Measurements from ENCODE around the gene HOXB3. TPM values are rescaled to one million over a fixed set of nuclear protein-coding genes. Genes with fewer than 3 reads are reported as not detected.

HOXB3 gene
- polyA plus RNA-seq, 1 donor from 2014 or later: not detected

GRCh38 chr17:48530887-48531272 lies 59.2 kb downstream of the HOXB3 start, which contains the start of gene HOXB1:
TSS of gene HOXB1 (minus strand) at chr17:48531011. CDS start at chr17:48530904, 107 bp downstream.
- H3K4me3 ChIP-seq (ENCODE audit: low read length): no peak within 1 kb of the TSS
- TF ChIP-seq REST (IDR thresholded peaks at IDR 0.05; ENCODE audit: borderline replicate concordance) (no peak), POLR2AphosphoS5 (IDR thresholded peaks at IDR 0.05) (no peak), MXI1 (conservative IDR thresholded peaks at IDR 0.05; ENCODE audit: poor library complexity, severe bottlenecking) (no peak), SMC3 (conservative IDR thresholded peaks at IDR 0.05; ENCODE audit: poor library complexity) (no peak), RAD21 (conservative IDR thresholded peaks at IDR 0.05) (no peak), CTCF (IDR thresholded peaks at IDR 0.05; ENCODE audit: poor library complexity, severe bottlenecking) (no peak), TAF1 (IDR thresholded peaks at IDR 0.05; ENCODE audit: low read depth) (no peak), EP300 (conservative IDR thresholded peaks at IDR 0.05; ENCODE audit: poor library complexity, severe bottlenecking) (no peak), EZH2 (IDR thresholded peaks at IDR 0.05; ENCODE audit: borderline replicate concordance, insufficient read depth, low read length, poor library complexity, severe bottlenecking) (no peak)

DNA sequence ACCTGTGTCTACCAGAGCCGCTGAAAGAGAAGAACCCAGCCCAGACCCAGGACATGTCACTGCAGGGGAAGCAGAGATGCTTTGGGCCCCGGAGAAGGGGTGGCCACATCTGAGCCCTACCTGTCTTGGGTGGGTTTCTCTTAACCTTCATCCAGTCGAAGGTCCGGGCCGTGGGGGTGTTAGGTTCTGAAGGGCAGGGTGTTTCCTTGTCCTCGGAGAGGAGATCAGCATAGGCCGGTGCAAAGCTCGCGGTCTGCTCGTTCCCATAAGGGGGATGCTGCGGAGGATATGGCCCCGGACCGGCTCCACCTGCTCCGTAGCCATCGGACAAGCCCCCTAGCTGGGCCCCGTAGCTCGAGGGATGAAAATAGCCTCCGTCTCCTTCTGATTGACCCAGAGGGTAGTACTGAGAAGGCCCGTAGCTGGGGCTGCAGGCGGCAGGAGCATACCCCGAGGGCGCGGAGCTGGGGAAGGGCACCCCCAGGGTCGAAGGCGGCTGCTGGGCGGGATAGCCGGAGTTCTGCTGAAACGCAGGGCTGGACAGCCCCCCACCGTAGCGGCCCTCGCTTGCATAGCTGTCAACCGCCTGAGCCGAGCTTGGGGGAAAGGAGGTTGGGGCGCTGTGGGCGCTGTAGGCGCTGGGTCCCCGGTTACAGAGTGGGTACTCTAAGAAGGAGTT lies 59.7 kb downstream of the HOXB3 start:
- Histone ChIP-seq H2AFZ (ENCODE audit: low read depth, low read length) (no peak overlapping the region), H3K27ac (ENCODE audit: low read length) (no peak overlapping the region), H3K27me3 (ENCODE audit: insufficient read depth, low read depth, low read length) (peaks cover 90% of the 10 kb centered on the region), H3K9me2 (ENCODE audit: insufficient read depth, low read length) (no peaks in the 10 kb centered on the region), H4K20me1 (ENCODE audit: insufficient read depth) (no peaks in the 10 kb centered on the region), H3K4me2 (ENCODE audit: low read length) (no peak overlapping the region), H3K4me3 (ENCODE audit: low read length) (no peak overlapping the region), H3K9me3 (ENCODE audit: low read length) (no peaks in the 10 kb centered on the region), H3F3A (ENCODE audit: insufficient read depth, low read length, poor library complexity, severe bottlenecking) (no peaks in the 10 kb centered on the region), H3K79me2 (replicated peaks; ENCODE audit: insufficient read depth, low read length) (no peaks in the 10 kb centered on the region), H3K9ac (ENCODE audit: low read length) (no peak overlapping the region), H3K36me3 (ENCODE audit: insufficient read depth, low read length) (no peaks in the 10 kb centered on the region)
- TF ChIP-seq SMC3 (conservative IDR thresholded peaks at IDR 0.05; ENCODE audit: poor library complexity) (no peak), EZH2 (IDR thresholded peaks at IDR 0.05; ENCODE audit: borderline replicate concordance, insufficient read depth, low read length, poor library complexity, severe bottlenecking) (no peak), TAF1 (IDR thresholded peaks at IDR 0.05; ENCODE audit: low read depth) (no peak), POLR2AphosphoS5 (IDR thresholded peaks at IDR 0.05) (no peak), MXI1 (conservative IDR thresholded peaks at IDR 0.05; ENCODE audit: poor library complexity, severe bottlenecking) (no peak), EP300 (conservative IDR thresholded peaks at IDR 0.05; ENCODE audit: poor library complexity, severe bottlenecking) (no peak)

More at GRCh38 chr17:48530887-48531272, 59.2 kb downstream of the HOXB3 start, which contains the start of gene HOXB1:
- H3K4me2 ChIP-seq (ENCODE audit: low read length): no peak within 1 kb of the TSS
- H3F3A ChIP-seq (ENCODE audit: insufficient read depth, low read length, poor library complexity, severe bottlenecking): no peaks in the 10 kb centered on the region
- H3K27me3 ChIP-seq (ENCODE audit: insufficient read depth, low read depth, low read length): peaks cover 89% of the 10 kb centered on the region
- H3K9ac ChIP-seq (ENCODE audit: low read length): no peak within 1 kb of the TSS
- H3K36me3 ChIP-seq (ENCODE audit: insufficient read depth, low read length): no peaks in the 10 kb centered on the region
- H3K9me3 ChIP-seq (ENCODE audit: low read length): no peaks in the 10 kb centered on the region
- no peaks in the 10 kb centered on the region for H3K9me2 ChIP-seq (ENCODE audit: insufficient read depth, low read length)
- H3K79me2 ChIP-seq (replicated peaks; ENCODE audit: insufficient read depth, low read length): no peaks in the 10 kb centered on the region
- no peak within 1 kb of the TSS for H3K27ac ChIP-seq (ENCODE audit: low read length)
- no peaks in the 10 kb centered on the region for H4K20me1 ChIP-seq (ENCODE audit: insufficient read depth)
- no peak within 1 kb of the TSS for H2AFZ ChIP-seq (ENCODE audit: low read depth, low read length)

Measured in neural cell (in vitro differentiated cells).